ENCODE results near the gene CPT1B. TPM values are rescaled to one million over a fixed set of nuclear protein-coding genes. Genes with fewer than 3 reads are reported as not detected.

Gene CPT1B
- total RNA-seq, 1 donor from 2014 or later: 3.4 TPM

GRCh38 chr22:50602338-50602700, 24.1 kb upstream of the CPT1B start:
- no peak for FAIRE-seq
- Histone ChIP-seq H3K27me3 (ENCODE audit: control insufficient read depth, insufficient read depth, low read length) (peaks cover 16% of the 10 kb centered on the region), H3K4me3 (ENCODE audit: low read depth, low read length) (no peak overlapping the region), H3K36me3 (ENCODE audit: control insufficient read depth, insufficient read depth, low read length) (no peaks in the 10 kb centered on the region)
- DNase-seq (ENCODE audit: low read depth): no peak
- TF ChIP-seq, protein P1, sequence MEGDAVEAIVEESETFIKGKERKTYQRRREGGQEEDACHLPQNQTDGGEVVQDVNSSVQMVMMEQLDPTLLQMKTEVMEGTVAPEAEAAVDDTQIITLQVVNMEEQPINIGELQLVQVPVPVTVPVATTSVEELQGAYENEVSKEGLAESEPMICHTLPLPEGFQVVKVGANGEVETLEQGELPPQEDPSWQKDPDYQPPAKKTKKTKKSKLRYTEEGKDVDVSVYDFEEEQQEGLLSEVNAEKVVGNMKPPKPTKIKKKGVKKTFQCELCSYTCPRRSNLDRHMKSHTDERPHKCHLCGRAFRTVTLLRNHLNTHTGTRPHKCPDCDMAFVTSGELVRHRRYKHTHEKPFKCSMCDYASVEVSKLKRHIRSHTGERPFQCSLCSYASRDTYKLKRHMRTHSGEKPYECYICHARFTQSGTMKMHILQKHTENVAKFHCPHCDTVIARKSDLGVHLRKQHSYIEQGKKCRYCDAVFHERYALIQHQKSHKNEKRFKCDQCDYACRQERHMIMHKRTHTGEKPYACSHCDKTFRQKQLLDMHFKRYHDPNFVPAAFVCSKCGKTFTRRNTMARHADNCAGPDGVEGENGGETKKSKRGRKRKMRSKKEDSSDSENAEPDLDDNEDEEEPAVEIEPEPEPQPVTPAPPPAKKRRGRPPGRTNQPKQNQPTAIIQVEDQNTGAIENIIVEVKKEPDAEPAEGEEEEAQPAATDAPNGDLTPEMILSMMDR (IDR thresholded peaks at IDR 0.05; ENCODE audit: insufficient read depth, low read length, severe bottlenecking): no peak

DNA sequence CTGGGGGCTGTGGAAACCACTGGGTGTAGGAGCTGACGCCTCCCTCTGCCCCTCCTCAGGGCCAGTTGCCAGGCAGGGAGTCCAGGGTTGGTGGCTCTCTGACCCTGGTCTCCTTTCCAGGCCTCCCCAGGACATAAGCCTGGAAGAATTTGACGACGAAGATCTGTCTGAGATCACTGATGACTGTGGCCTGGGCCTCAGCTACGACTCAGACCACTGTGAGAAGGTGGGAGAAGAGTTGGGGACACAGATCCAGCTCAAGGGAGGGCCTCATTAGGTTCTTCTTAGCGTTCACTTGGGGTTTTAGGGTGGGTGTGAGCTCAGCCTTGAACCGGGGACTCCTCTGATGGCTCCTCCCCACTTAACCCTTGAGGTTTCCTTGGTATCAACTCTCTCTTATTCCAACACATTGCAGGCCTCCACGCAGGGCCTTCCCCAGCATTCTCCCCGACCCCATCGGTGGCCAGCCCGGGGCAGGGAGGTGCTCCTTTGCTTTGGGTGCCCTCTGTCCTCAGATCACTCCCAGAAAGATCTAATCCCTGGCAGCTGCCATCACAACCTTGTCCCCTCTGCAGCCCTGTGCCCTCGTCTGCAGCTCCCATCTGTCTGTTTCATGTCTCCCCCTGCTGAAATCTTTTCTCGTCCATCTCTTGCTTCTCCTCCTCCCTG, 23.6 kb upstream of the CPT1B start:
- TF ChIP-seq, protein P1 (IDR thresholded peaks at IDR 0.05; ENCODE audit: insufficient read depth, low read length, severe bottlenecking): no peak
- no peak for FAIRE-seq
- Histone ChIP-seq H3K4me3 (ENCODE audit: low read depth, low read length) (no peak overlapping the region), H3K36me3 (ENCODE audit: control insufficient read depth, insufficient read depth, low read length) (no peaks in the 10 kb centered on the region), H3K27me3 (ENCODE audit: control insufficient read depth, insufficient read depth, low read length) (peaks cover 16% of the 10 kb centered on the region)
- DNase-seq (ENCODE audit: low read depth): no peak

DNA sequence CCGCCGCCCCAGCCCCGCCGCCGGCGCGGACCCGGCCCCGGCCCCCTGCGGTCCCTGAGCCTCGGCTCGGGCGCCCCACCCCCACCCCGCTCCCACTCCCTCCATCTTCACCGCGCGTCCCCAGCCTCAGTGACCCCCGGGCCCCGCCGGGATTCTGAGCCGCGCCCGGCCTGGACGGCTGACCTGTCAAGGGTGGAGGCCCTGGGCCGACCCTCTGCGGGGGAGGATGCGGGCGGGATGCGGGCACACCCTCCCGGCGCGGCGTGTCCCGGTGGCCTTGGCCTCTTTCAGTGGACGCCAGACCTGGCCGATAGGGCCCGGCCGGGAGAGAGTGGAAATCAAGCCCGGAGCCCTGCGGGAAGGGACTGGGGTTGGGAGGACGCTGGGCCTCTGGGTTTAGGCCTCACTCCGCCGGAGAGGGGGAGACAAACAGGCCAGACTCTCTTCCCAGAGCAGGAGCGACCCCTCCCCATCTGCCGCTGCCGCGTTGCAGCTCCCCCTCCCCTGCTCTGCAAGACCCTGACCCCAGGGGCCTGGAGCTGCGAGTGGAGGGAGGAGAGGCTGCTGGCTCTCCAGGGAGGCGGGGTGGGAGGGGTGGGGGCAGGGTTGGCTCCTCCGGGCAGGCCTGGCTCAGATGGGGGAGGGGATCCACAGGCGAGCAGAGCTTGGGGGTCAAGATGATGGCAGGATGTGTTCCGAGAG, 22.9 kb upstream of the CPT1B start:
- no peak overlapping the region for H3K4me3 ChIP-seq (ENCODE audit: low read depth, low read length)
- H3K27me3 ChIP-seq (ENCODE audit: control insufficient read depth, insufficient read depth, low read length): peaks cover 16% of the 10 kb centered on the region
- TF ChIP-seq, protein P1 (IDR thresholded peaks at IDR 0.05; ENCODE audit: insufficient read depth, low read length, severe bottlenecking): no peak
- no peak for FAIRE-seq
- no peak for DNase-seq (ENCODE audit: low read depth)
- no peaks in the 10 kb centered on the region for H3K36me3 ChIP-seq (ENCODE audit: control insufficient read depth, insufficient read depth, low read length)

DNA sequence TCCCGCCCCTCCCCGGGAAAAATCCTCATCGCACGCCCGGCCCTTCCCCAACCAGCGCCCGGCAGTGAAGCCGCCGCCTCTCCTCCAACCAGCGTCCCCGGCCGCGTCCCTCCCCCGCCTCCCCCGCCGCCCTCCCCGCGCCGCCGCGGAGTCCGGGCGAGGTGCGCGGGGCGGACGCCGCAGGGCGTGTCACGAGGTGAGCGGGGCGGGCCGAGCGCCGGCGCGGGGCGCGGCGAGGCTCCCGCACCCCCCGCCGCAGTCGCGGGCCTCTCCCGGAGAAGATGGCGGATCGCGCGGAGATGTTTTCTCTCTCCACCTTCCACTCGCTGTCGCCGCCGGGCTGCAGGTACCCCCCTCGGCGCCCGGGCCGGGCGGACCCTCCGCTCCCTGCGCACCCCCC, 22.3 kb upstream of the CPT1B start, which contains the start of gene MAPK8IP2:
MAPK8IP2 (plus strand) TSS at position 256 of the 400 bp plus-strand sequence; CDS start at position 282, 26 bp downstream.
- DNase-seq (ENCODE audit: low read depth) (no peak), FAIRE-seq (no peak)
- H3K27me3 ChIP-seq (ENCODE audit: control insufficient read depth, insufficient read depth, low read length): peaks cover 16% of the 10 kb centered on the region
- no peaks in the 10 kb centered on the region for H3K36me3 ChIP-seq (ENCODE audit: control insufficient read depth, insufficient read depth, low read length)
- H3K4me3 ChIP-seq (ENCODE audit: low read depth, low read length): peak within 1 kb of the TSS; percentile 12
- TF ChIP-seq, protein P1 (IDR thresholded peaks at IDR 0.05; ENCODE audit: insufficient read depth, low read length, severe bottlenecking): no peak

DNA sequence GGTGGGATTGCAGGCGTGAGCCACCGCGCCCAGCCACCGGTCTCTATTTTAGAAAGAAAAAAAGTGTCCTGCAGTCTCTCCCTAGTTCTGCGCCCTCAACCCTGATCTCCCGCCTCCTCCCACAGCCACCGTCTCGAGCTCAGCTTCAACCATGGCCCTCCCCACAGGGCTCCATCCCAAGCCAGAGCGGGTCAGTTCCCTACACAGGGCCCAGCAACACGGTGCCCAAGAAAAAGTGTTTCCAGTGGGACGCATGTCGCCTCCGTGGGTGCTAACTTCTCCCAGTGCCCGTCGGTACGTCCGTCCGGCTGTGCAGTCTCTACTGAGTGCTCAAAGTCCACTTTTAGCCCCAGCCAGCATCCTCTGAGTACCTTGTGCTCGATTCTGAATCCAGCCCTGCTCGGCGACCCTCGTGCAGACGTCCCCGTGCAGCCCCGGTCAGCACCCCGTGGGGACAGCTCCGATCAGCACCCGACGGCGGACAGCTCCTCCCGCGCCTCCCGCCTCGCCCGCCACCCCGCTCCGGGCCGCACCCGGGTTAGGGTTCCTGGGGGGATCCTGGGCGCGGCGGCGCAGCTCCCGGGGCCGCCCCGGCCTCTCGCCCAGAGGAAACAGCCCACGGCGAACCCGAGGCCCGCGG, 21.7 kb upstream of the CPT1B start:
- no peaks in the 10 kb centered on the region for H3K36me3 ChIP-seq (ENCODE audit: control insufficient read depth, insufficient read depth, low read length)
- FAIRE-seq (no peak), DNase-seq (ENCODE audit: low read depth) (no peak)
- TF ChIP-seq, protein P1 (IDR thresholded peaks at IDR 0.05; ENCODE audit: insufficient read depth, low read length, severe bottlenecking): no peak
- H3K27me3 ChIP-seq (ENCODE audit: control insufficient read depth, insufficient read depth, low read length): peaks cover 16% of the 10 kb centered on the region
- H3K4me3 ChIP-seq (ENCODE audit: low read depth, low read length): no peak overlapping the region

All from bronchial epithelial cell (primary cell).